Measurements from ENCODE around the gene SLC7A5.
"Not testable (repeated sequence)": the region's sequence is repeated elsewhere in the genome, so short reads cannot be mapped to it uniquely, and the experiment has no call there.

The SLC7A5 gene

GRCh38 chr16:87869061-87869878, at the start of gene SLC7A5:
SLC7A5 (minus strand) TSS chr16:87869507; CDS start chr16:87869422, 85 bp downstream.
- H3K27ac ChIP-seq (ENCODE audit: low read depth, low read length): peak within 1 kb of the TSS; percentile 20
- H3K36me3 ChIP-seq (ENCODE audit: control insufficient read depth in 1 of 2, insufficient read depth in 2 of 2, low read length in 2 of 2); H3K9me3 ChIP-seq (ENCODE audit: control insufficient read depth in 1 of 2, low read length in 2 of 2); H3K27me3 ChIP-seq (ENCODE audit: control insufficient read depth in 1 of 2, insufficient read depth in 2 of 2, low read length in 2 of 2): not testable (repeated sequence)
- peak within 1 kb of the TSS; percentile 39 to 43 for H3K9ac ChIP-seq (ENCODE audit: low read depth in 1 of 2, low read length in 2 of 2)
- peak within 1 kb of the TSS; percentile 58 to 78 for H3K4me3 ChIP-seq (ENCODE audit: low read depth in 1 of 2, low read length in 2 of 2)
- H3K4me1 ChIP-seq (ENCODE audit: control insufficient read depth in 1 of 2, insufficient read depth in 2 of 2, low read length in 2 of 2): peaks cover 11 to 29% of the 10 kb centered on the region in 2 donors

GRCh38 chr16:87918338-87918737, 49.0 kb upstream of the SLC7A5 start:
- Histone ChIP-seq H3K27me3 (ENCODE audit: control insufficient read depth in 1 of 2, insufficient read depth in 2 of 2, low read length in 2 of 2) (no peaks in the 10 kb centered on the region), H3K27ac (ENCODE audit: low read depth, low read length) (no peak overlapping the region), H3K4me3 (ENCODE audit: low read depth in 1 of 2, low read length in 2 of 2) (no peak overlapping the region), H3K4me1 (ENCODE audit: control insufficient read depth in 1 of 2, insufficient read depth in 2 of 2, low read length in 2 of 2) (peaks cover 0 to 5% of the 10 kb centered on the region in 2 donors), H3K9me3 (ENCODE audit: control insufficient read depth in 1 of 2, low read length in 2 of 2) (no peaks in the 10 kb centered on the region), H3K9ac (ENCODE audit: low read depth in 1 of 2, low read length in 2 of 2) (no peak overlapping the region), H3K36me3 (ENCODE audit: control insufficient read depth in 1 of 2, insufficient read depth in 2 of 2, low read length in 2 of 2) (no peaks in the 10 kb centered on the region)

- H3K9ac ChIP-seq (ENCODE audit: low read depth in 1 of 2, low read length in 2 of 2): no peak overlapping the region
- no peak overlapping the region for H3K4me3 ChIP-seq (ENCODE audit: low read depth in 1 of 2, low read length in 2 of 2)
- H3K9me3 ChIP-seq (ENCODE audit: control insufficient read depth in 1 of 2, low read length in 2 of 2): no peaks in the 10 kb centered on the region
- H3K27ac ChIP-seq (ENCODE audit: low read depth, low read length): no peak overlapping the region
- H3K27me3 ChIP-seq (ENCODE audit: control insufficient read depth in 1 of 2, insufficient read depth in 2 of 2, low read length in 2 of 2): no peaks in the 10 kb centered on the region
- no peaks in the 10 kb centered on the region for H3K36me3 ChIP-seq (ENCODE audit: control insufficient read depth in 1 of 2, insufficient read depth in 2 of 2, low read length in 2 of 2)
- peaks cover 0 to 5% of the 10 kb centered on the region in 2 donors for H3K4me1 ChIP-seq (ENCODE audit: control insufficient read depth in 1 of 2, insufficient read depth in 2 of 2, low read length in 2 of 2)
Measured at GRCh38 chr16:87917503-87917902, 48.2 kb upstream of the SLC7A5 start.

- no peaks in the 10 kb centered on the region for H3K27me3 ChIP-seq (ENCODE audit: control insufficient read depth in 1 of 2, insufficient read depth in 2 of 2, low read length in 2 of 2)
- H3K36me3 ChIP-seq (ENCODE audit: control insufficient read depth in 1 of 2, insufficient read depth in 2 of 2, low read length in 2 of 2): no peaks in the 10 kb centered on the region
- H3K9ac ChIP-seq (ENCODE audit: low read depth in 1 of 2, low read length in 2 of 2): no peak overlapping the region
Measured at GRCh38 chr16:87914812-87915211, 45.5 kb upstream of the SLC7A5 start.

GRCh38 chr16:87914021-87914725, 44.9 kb upstream of the SLC7A5 start:
- H3K27me3 ChIP-seq (ENCODE audit: control insufficient read depth in 1 of 2, insufficient read depth in 2 of 2, low read length in 2 of 2); H3K9me3 ChIP-seq (ENCODE audit: control insufficient read depth in 1 of 2, low read length in 2 of 2); H3K4me1 ChIP-seq (ENCODE audit: control insufficient read depth in 1 of 2, insufficient read depth in 2 of 2, low read length in 2 of 2); H3K36me3 ChIP-seq (ENCODE audit: control insufficient read depth in 1 of 2, insufficient read depth in 2 of 2, low read length in 2 of 2); H3K9ac ChIP-seq (ENCODE audit: low read depth in 1 of 2, low read length in 2 of 2); H3K4me3 ChIP-seq (ENCODE audit: low read depth in 1 of 2, low read length in 2 of 2); H3K27ac ChIP-seq (ENCODE audit: low read depth, low read length): not testable (repeated sequence)

More at GRCh38 chr16:87914812-87915211, 45.5 kb upstream of the SLC7A5 start:
- Histone ChIP-seq H3K27ac (ENCODE audit: low read depth, low read length) (no peak overlapping the region), H3K9me3 (ENCODE audit: control insufficient read depth in 1 of 2, low read length in 2 of 2) (no peaks in the 10 kb centered on the region), H3K4me1 (ENCODE audit: control insufficient read depth in 1 of 2, insufficient read depth in 2 of 2, low read length in 2 of 2) (peaks cover 0 to 5% of the 10 kb centered on the region in 2 donors), H3K4me3 (ENCODE audit: low read depth in 1 of 2, low read length in 2 of 2) (no peak overlapping the region)

GRCh38 chr16:87912691-87913090, 43.4 kb upstream of the SLC7A5 start:
- not testable (repeated sequence) for H3K27me3 ChIP-seq (ENCODE audit: control insufficient read depth in 1 of 2, insufficient read depth in 2 of 2, low read length in 2 of 2); H3K9me3 ChIP-seq (ENCODE audit: control insufficient read depth in 1 of 2, low read length in 2 of 2); H3K27ac ChIP-seq (ENCODE audit: low read depth, low read length); H3K4me3 ChIP-seq (ENCODE audit: low read depth in 1 of 2, low read length in 2 of 2); H3K4me1 ChIP-seq (ENCODE audit: control insufficient read depth in 1 of 2, insufficient read depth in 2 of 2, low read length in 2 of 2); H3K9ac ChIP-seq (ENCODE audit: low read depth in 1 of 2, low read length in 2 of 2); H3K36me3 ChIP-seq (ENCODE audit: control insufficient read depth in 1 of 2, insufficient read depth in 2 of 2, low read length in 2 of 2)

- not testable (repeated sequence) for H3K4me1 ChIP-seq (ENCODE audit: control insufficient read depth in 1 of 2, insufficient read depth in 2 of 2, low read length in 2 of 2); H3K36me3 ChIP-seq (ENCODE audit: control insufficient read depth in 1 of 2, insufficient read depth in 2 of 2, low read length in 2 of 2); H3K27ac ChIP-seq (ENCODE audit: low read depth, low read length); H3K4me3 ChIP-seq (ENCODE audit: low read depth in 1 of 2, low read length in 2 of 2); H3K9ac ChIP-seq (ENCODE audit: low read depth in 1 of 2, low read length in 2 of 2); H3K9me3 ChIP-seq (ENCODE audit: control insufficient read depth in 1 of 2, low read length in 2 of 2); H3K27me3 ChIP-seq (ENCODE audit: control insufficient read depth in 1 of 2, insufficient read depth in 2 of 2, low read length in 2 of 2)
Measured at GRCh38 chr16:87911106-87911763, 41.9 kb upstream of the SLC7A5 start.

- H3K4me1 ChIP-seq (ENCODE audit: control insufficient read depth in 1 of 2, insufficient read depth in 2 of 2, low read length in 2 of 2); H3K36me3 ChIP-seq (ENCODE audit: control insufficient read depth in 1 of 2, insufficient read depth in 2 of 2, low read length in 2 of 2); H3K9me3 ChIP-seq (ENCODE audit: control insufficient read depth in 1 of 2, low read length in 2 of 2); H3K27ac ChIP-seq (ENCODE audit: low read depth, low read length); H3K27me3 ChIP-seq (ENCODE audit: control insufficient read depth in 1 of 2, insufficient read depth in 2 of 2, low read length in 2 of 2); H3K9ac ChIP-seq (ENCODE audit: low read depth in 1 of 2, low read length in 2 of 2); H3K4me3 ChIP-seq (ENCODE audit: low read depth in 1 of 2, low read length in 2 of 2): not testable (repeated sequence)
Measured at GRCh38 chr16:87909203-87909935, 40.1 kb upstream of the SLC7A5 start.

- not testable (repeated sequence) for H3K27me3 ChIP-seq (ENCODE audit: control insufficient read depth in 1 of 2, insufficient read depth in 2 of 2, low read length in 2 of 2); H3K4me3 ChIP-seq (ENCODE audit: low read depth in 1 of 2, low read length in 2 of 2); H3K9ac ChIP-seq (ENCODE audit: low read depth in 1 of 2, low read length in 2 of 2); H3K27ac ChIP-seq (ENCODE audit: low read depth, low read length); H3K9me3 ChIP-seq (ENCODE audit: control insufficient read depth in 1 of 2, low read length in 2 of 2); H3K36me3 ChIP-seq (ENCODE audit: control insufficient read depth in 1 of 2, insufficient read depth in 2 of 2, low read length in 2 of 2); H3K4me1 ChIP-seq (ENCODE audit: control insufficient read depth in 1 of 2, insufficient read depth in 2 of 2, low read length in 2 of 2)
Measured at GRCh38 chr16:87908101-87908500, 38.8 kb upstream of the SLC7A5 start.

GRCh38 chr16:87905521-87905920, 36.2 kb upstream of the SLC7A5 start:
- not testable (repeated sequence) for H3K36me3 ChIP-seq (ENCODE audit: control insufficient read depth in 1 of 2, insufficient read depth in 2 of 2, low read length in 2 of 2); H3K27me3 ChIP-seq (ENCODE audit: control insufficient read depth in 1 of 2, insufficient read depth in 2 of 2, low read length in 2 of 2); H3K9me3 ChIP-seq (ENCODE audit: control insufficient read depth in 1 of 2, low read length in 2 of 2); H3K4me1 ChIP-seq (ENCODE audit: control insufficient read depth in 1 of 2, insufficient read depth in 2 of 2, low read length in 2 of 2); H3K4me3 ChIP-seq (ENCODE audit: low read depth in 1 of 2, low read length in 2 of 2); H3K9ac ChIP-seq (ENCODE audit: low read depth in 1 of 2, low read length in 2 of 2); H3K27ac ChIP-seq (ENCODE audit: low read depth, low read length)
